ENCODE data around the gene PPP2CA. TPM values are rescaled to one million over a fixed set of nuclear protein-coding genes. Genes with fewer than 3 reads are reported as not detected.
A peak's percentile ranks its signal among the peaks of the same experiment; 100 is the strongest.

The PPP2CA gene
- total and polyA plus RNA-seq, 2 of the 13 experiments (the other 11 are each of a cell fraction or from before 2014, with no cell fraction given) = 82.4 to 171 TPM

DNA sequence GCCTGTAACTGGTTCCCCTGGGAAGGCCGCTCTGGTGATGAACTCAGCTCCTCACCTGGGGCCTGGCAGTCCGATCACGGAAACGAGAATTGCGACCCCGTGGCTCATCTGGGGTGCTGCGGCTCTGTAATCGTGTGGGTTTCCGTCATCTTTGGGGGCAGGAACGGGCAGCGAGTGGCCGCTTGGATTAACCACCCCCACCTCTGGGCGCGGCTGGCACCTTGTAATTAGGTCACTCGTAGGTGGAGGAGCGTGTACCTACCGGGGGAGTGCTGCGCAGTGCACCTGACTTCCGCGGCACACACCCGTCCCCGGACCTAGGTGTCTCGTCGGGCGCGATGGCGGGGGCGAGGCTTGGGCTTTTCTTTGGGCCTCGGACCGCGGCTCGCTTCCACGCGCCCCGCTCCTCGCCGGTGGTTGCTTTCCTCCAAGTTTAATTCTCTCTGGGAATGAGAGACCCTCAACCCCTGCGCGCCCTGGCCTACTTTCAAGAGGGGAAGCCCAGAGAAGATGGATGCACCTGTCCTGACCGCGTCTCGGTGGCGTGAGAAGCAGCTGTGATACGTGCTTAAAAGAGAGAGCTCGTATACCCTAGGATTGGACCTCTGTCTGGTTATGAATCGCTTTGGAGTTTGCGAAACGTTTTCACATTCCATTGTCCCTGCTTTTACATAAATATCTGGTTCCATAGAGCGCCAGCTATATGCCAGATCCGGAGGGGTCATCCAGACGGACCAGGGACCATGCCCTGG is 744 bp upstream of the PPP2CA start (continued):
- TF ChIP-seq FOXJ3 (CRISPR knock-in tag; IDR thresholded peaks at IDR 0.05; ENCODE audit: borderline replicate concordance) (peak; percentile 29; the same call in 1 of the 2 replicates), PCBP1 (IDR thresholded peaks at IDR 0.05; ENCODE audit: borderline replicate concordance, low read depth, low read length) (0 out of 2 replicates have a peak, but pooled peaks have one; percentile 67), IKZF4 (CRISPR knock-in tag; IDR thresholded peaks at IDR 0.05; ENCODE audit: borderline replicate concordance, low read depth, not compliant biosample characterization) (peak; percentile 10), KDM5B (CRISPR knock-in tag; IDR thresholded peaks at IDR 0.05; ENCODE audit: borderline replicate concordance) (no peak), NFRKB (IDR thresholded peaks at IDR 0.05) (no peak), ZNF549 (CRISPR knock-in tag; IDR thresholded peaks at IDR 0.05) (no peak), SALL1 (CRISPR knock-in tag; IDR thresholded peaks at IDR 0.05) (peak; percentile 55; the same call in 1 of the 2 replicates), TAF1 (CRISPR knock-in tag; IDR thresholded peaks at IDR 0.05) (peak; percentile 74; the same call in 1 of the 2 replicates), JDP2 (CRISPR knock-in tag; IDR thresholded peaks at IDR 0.05; ENCODE audit: borderline replicate concordance) (no peak), ARNT (IDR thresholded peaks at IDR 0.05) (no peak), KDM1A (CRISPR knock-in tag; IDR thresholded peaks at IDR 0.05) (no peak), ZFP41 (CRISPR knock-in tag; IDR thresholded peaks at IDR 0.05; ENCODE audit: borderline replicate concordance) (no peak), ZNF264 (CRISPR knock-in tag; IDR thresholded peaks at IDR 0.05) (no peak)
- TF ChIP-seq, protein P1, sequence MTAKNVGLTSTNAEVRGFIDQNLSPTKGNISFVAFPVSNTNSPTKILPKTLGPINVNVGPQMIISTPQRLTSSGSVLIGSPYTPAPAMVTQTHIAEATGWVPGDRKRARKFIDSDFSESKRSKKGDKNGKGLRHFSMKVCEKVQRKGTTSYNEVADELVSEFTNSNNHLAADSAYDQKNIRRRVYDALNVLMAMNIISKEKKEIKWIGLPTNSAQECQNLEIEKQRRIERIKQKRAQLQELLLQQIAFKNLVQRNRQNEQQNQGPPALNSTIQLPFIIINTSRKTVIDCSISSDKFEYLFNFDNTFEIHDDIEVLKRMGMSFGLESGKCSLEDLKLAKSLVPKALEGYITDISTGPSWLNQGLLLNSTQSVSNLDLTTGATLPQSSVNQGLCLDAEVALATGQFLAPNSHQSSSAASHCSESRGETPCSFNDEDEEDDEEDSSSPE (CRISPR knock-in tag; IDR thresholded peaks at IDR 0.05) = no peak
- TF ChIP-seq, protein P2, sequence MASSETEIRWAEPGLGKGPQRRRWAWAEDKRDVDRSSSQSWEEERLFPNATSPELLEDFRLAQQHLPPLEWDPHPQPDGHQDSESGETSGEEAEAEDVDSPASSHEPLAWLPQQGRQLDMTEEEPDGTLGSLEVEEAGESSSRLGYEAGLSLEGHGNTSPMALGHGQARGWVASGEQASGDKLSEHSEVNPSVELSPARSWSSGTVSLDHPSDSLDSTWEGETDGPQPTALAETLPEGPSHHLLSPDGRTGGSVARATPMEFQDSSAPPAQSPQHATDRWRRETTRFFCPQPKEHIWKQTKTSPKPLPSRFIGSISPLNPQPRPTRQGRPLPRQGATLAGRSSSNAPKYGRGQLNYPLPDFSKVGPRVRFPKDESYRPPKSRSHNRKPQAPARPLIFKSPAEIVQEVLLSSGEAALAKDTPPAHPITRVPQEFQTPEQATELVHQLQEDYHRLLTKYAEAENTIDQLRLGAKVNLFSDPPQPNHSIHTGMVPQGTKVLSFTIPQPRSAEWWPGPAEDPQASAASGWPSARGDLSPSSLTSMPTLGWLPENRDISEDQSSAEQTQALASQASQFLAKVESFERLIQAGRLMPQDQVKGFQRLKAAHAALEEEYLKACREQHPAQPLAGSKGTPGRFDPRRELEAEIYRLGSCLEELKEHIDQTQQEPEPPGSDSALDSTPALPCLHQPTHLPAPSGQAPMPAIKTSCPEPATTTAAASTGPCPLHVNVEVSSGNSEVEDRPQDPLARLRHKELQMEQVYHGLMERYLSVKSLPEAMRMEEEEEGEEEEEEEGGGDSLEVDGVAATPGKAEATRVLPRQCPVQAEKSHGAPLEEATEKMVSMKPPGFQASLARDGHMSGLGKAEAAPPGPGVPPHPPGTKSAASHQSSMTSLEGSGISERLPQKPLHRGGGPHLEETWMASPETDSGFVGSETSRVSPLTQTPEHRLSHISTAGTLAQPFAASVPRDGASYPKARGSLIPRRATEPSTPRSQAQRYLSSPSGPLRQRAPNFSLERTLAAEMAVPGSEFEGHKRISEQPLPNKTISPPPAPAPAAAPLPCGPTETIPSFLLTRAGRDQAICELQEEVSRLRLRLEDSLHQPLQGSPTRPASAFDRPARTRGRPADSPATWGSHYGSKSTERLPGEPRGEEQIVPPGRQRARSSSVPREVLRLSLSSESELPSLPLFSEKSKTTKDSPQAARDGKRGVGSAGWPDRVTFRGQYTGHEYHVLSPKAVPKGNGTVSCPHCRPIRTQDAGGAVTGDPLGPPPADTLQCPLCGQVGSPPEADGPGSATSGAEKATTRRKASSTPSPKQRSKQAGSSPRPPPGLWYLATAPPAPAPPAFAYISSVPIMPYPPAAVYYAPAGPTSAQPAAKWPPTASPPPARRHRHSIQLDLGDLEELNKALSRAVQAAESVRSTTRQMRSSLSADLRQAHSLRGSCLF (CRISPR knock-in tag; IDR thresholded peaks at IDR 0.05; ENCODE audit: borderline replicate concordance) = no peak
- TF ChIP-seq, protein P3, sequence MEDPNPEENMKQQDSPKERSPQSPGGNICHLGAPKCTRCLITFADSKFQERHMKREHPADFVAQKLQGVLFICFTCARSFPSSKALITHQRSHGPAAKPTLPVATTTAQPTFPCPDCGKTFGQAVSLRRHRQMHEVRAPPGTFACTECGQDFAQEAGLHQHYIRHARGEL (CRISPR knock-in tag; IDR thresholded peaks at IDR 0.05) = no peak
- TF ChIP-seq, protein P4, sequence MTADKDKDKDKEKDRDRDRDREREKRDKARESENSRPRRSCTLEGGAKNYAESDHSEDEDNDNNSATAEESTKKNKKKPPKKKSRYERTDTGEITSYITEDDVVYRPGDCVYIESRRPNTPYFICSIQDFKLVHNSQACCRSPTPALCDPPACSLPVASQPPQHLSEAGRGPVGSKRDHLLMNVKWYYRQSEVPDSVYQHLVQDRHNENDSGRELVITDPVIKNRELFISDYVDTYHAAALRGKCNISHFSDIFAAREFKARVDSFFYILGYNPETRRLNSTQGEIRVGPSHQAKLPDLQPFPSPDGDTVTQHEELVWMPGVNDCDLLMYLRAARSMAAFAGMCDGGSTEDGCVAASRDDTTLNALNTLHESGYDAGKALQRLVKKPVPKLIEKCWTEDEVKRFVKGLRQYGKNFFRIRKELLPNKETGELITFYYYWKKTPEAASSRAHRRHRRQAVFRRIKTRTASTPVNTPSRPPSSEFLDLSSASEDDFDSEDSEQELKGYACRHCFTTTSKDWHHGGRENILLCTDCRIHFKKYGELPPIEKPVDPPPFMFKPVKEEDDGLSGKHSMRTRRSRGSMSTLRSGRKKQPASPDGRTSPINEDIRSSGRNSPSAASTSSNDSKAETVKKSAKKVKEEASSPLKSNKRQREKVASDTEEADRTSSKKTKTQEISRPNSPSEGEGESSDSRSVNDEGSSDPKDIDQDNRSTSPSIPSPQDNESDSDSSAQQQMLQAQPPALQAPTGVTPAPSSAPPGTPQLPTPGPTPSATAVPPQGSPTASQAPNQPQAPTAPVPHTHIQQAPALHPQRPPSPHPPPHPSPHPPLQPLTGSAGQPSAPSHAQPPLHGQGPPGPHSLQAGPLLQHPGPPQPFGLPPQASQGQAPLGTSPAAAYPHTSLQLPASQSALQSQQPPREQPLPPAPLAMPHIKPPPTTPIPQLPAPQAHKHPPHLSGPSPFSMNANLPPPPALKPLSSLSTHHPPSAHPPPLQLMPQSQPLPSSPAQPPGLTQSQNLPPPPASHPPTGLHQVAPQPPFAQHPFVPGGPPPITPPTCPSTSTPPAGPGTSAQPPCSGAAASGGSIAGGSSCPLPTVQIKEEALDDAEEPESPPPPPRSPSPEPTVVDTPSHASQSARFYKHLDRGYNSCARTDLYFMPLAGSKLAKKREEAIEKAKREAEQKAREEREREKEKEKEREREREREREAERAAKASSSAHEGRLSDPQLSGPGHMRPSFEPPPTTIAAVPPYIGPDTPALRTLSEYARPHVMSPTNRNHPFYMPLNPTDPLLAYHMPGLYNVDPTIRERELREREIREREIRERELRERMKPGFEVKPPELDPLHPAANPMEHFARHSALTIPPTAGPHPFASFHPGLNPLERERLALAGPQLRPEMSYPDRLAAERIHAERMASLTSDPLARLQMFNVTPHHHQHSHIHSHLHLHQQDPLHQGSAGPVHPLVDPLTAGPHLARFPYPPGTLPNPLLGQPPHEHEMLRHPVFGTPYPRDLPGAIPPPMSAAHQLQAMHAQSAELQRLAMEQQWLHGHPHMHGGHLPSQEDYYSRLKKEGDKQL (CRISPR knock-in tag; IDR thresholded peaks at IDR 0.05; ENCODE audit: low read depth) = no peak

Measured in HepG2 (cell line).